Measurements from ENCODE around the gene TMEM254. TPM values are rescaled to one million over a fixed set of nuclear protein-coding genes. Genes with fewer than 3 reads are reported as not detected.
"Not testable (repeated sequence)": the region's sequence is repeated elsewhere in the genome, so short reads cannot be mapped to it uniquely, and the experiment has no call there.

Gene TMEM254
- total and polyA plus RNA-seq, 2 of the 4 experiments (the other 2 are of a cell fraction) = 4.7 to 10.7 TPM

DNA sequence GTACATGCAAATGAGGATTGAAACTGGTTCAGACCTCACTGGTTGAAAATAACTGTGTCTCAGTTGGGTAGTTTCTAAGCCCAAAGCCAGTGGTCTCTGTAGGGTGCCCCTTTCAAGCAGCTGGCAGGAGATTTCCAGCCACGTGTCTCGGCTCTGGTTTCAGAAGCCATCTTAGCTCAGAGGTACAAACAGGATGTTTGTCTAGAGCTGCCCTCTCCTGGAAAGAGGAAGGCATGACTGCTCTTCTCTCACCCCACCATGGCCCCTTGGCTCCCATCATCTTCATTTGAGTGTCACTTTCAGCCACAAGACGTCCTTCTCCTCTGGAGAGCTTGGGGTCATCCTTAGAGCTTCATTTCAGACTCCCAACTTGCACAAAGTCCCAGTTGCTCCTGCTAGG, 49.3 kb upstream of the TMEM254 start:
- H3K18ac ChIP-seq (ENCODE audit: low read depth, low read length); H3K4me3 ChIP-seq (ENCODE audit: insufficient read depth, low read depth, low read length); BruUV-seq (replicated peaks); in situ Hi-C loops (cut with MboI; ENCODE audit: low sequenced_read_pairs); H3K9me1 ChIP-seq (ENCODE audit: insufficient read depth, low read length); H2AK5ac ChIP-seq (ENCODE audit: low read depth, low read length); H2BK120ac ChIP-seq (ENCODE audit: low read depth, low read length); DNase-seq; H3K14ac ChIP-seq (replicated peaks; ENCODE audit: low read depth, low read length); H3K4me1 ChIP-seq (ENCODE audit: control insufficient read depth, insufficient read depth, low read length); H3K4me2 ChIP-seq (ENCODE audit: low read depth, low read length); H3K56ac ChIP-seq (ENCODE audit: extremely low read depth, insufficient read depth, low read length); ATAC-seq (ENCODE audit: low read depth); H2AK9ac ChIP-seq (replicated peaks; ENCODE audit: low read depth, low read length, poor library complexity); H2BK15ac ChIP-seq (ENCODE audit: low read depth, low read length); H3K23ac ChIP-seq (ENCODE audit: low read depth, low read length); intact Hi-C loops (cut with micrococcal nuclease); H3K9ac ChIP-seq (ENCODE audit: low read depth, low read length); H3K27ac ChIP-seq (ENCODE audit: insufficient read depth, low read length); H2BK5ac ChIP-seq (ENCODE audit: low read depth, low read length, poor library complexity, severe bottlenecking); dilution Hi-C loops (cut with HindIII; ENCODE audit: low sequenced_read_pairs, unreplicated experiment); H4K20me1 ChIP-seq (ENCODE audit: insufficient read depth, low read length); H4K8ac ChIP-seq (ENCODE audit: low read depth in 2 of 2, low read length in 2 of 2); H3K36me3 ChIP-seq (ENCODE audit: control insufficient read depth, insufficient read depth, low read length); H2BK20ac ChIP-seq (ENCODE audit: low read depth, low read length); H3K79me1 ChIP-seq (ENCODE audit: low read depth in 1 of 2, low read length in 2 of 2); H2AFZ ChIP-seq (replicated peaks; ENCODE audit: low read length, poor library complexity); H4K5ac ChIP-seq (ENCODE audit: low read depth, low read length); H3K9me3 ChIP-seq (ENCODE audit: control insufficient read depth, insufficient read depth, low read length); H3K27me3 ChIP-seq (ENCODE audit: control insufficient read depth, insufficient read depth, low read length); H3K4ac ChIP-seq (ENCODE audit: low read depth, low read length); POLR2A ChIA-PET (ENCODE audit: unreplicated experiment); H4K91ac ChIP-seq (ENCODE audit: insufficient read depth, low read depth, low read length): not testable (repeated sequence)
- CTCF ChIA-PET = interaction anchor here (0.6 kb wide), 1 partner anchor 18 kb away, joined by 3 read pairs; no protein-coding TSS in a partner anchor
- 0% methylated on average over 1 of the region's 3 CpGs; no CpG with 5 or more reads in 1 of the 2 experiments for WGBS, 2 experiments (ENCODE audit: extremely low coverage in 2 of 2, insufficient read length in 1 of 2)

DNA sequence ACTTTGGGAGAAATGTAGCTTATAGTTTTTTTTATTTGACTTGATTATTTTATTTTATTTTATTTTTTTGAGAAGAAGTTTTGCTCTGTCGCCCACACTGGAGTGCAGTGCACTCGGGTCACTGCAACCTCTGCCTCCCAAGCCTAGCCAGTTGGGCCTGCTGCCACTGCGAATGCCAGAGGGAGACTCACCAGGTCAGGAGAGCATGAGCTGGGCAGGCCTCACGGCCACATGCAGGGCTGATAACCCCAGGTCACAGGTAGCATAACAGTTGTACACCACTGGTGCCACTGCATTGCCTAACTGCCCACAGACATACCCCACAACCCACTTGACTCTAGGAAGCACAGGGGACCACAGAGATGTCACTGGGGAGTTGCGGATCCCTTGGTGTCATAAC, 48.6 kb upstream of the TMEM254 start:
- POLR2A ChIA-PET (ENCODE audit: unreplicated experiment); H3K79me1 ChIP-seq (ENCODE audit: low read depth in 1 of 2, low read length in 2 of 2); H3K27me3 ChIP-seq (ENCODE audit: control insufficient read depth, insufficient read depth, low read length); intact Hi-C loops (cut with micrococcal nuclease); H4K5ac ChIP-seq (ENCODE audit: low read depth, low read length); H4K20me1 ChIP-seq (ENCODE audit: insufficient read depth, low read length); H3K4me2 ChIP-seq (ENCODE audit: low read depth, low read length); H2AFZ ChIP-seq (replicated peaks; ENCODE audit: low read length, poor library complexity); H2BK5ac ChIP-seq (ENCODE audit: low read depth, low read length, poor library complexity, severe bottlenecking); H3K4me3 ChIP-seq (ENCODE audit: insufficient read depth, low read depth, low read length); H3K14ac ChIP-seq (replicated peaks; ENCODE audit: low read depth, low read length); H2AK9ac ChIP-seq (replicated peaks; ENCODE audit: low read depth, low read length, poor library complexity); DNase-seq; dilution Hi-C loops (cut with HindIII; ENCODE audit: low sequenced_read_pairs, unreplicated experiment); H2BK120ac ChIP-seq (ENCODE audit: low read depth, low read length); in situ Hi-C loops (cut with MboI; ENCODE audit: low sequenced_read_pairs); H4K8ac ChIP-seq (ENCODE audit: low read depth in 2 of 2, low read length in 2 of 2); H3K4me1 ChIP-seq (ENCODE audit: control insufficient read depth, insufficient read depth, low read length); H4K91ac ChIP-seq (ENCODE audit: insufficient read depth, low read depth, low read length); ATAC-seq (ENCODE audit: low read depth); H2AK5ac ChIP-seq (ENCODE audit: low read depth, low read length); H3K9me1 ChIP-seq (ENCODE audit: insufficient read depth, low read length); H3K23ac ChIP-seq (ENCODE audit: low read depth, low read length); H2BK20ac ChIP-seq (ENCODE audit: low read depth, low read length); H3K9ac ChIP-seq (ENCODE audit: low read depth, low read length); H3K36me3 ChIP-seq (ENCODE audit: control insufficient read depth, insufficient read depth, low read length); H3K56ac ChIP-seq (ENCODE audit: extremely low read depth, insufficient read depth, low read length); H3K27ac ChIP-seq (ENCODE audit: insufficient read depth, low read length); H3K9me3 ChIP-seq (ENCODE audit: control insufficient read depth, insufficient read depth, low read length); BruUV-seq (replicated peaks); H2BK15ac ChIP-seq (ENCODE audit: low read depth, low read length); H3K4ac ChIP-seq (ENCODE audit: low read depth, low read length); H3K18ac ChIP-seq (ENCODE audit: low read depth, low read length): not testable (repeated sequence)
- CTCF ChIA-PET = interaction anchor here (0.6 kb wide), 1 partner anchor 18 kb away, joined by 3 read pairs; no protein-coding TSS in a partner anchor
- 63% methylated on average over 2 of the region's 5 CpGs; no CpG with 5 or more reads in 1 of the 2 experiments for WGBS, 2 experiments (ENCODE audit: extremely low coverage in 2 of 2, insufficient read length in 1 of 2)
